Activated CD4-positive, CD25-positive, alpha-beta regulatory T cell treated with anti-CD3 and anti-CD28 coated beads, Interleukin-2, amount 50 U/mL, for 16 hours (primary cell): ENCODE results near the gene CPED1.
"Not testable (repeated sequence)": the region's sequence is repeated elsewhere in the genome, so short reads cannot be mapped to it uniquely, and the experiment has no call there.

Source experiments
- DNase-seq: peaks from one replicate; pipeline ENCODE4 v3.0.0-alpha.2; 2020; ENCODE audit warnings: low read depth, low spot score

CPED1 gene

DNA sequence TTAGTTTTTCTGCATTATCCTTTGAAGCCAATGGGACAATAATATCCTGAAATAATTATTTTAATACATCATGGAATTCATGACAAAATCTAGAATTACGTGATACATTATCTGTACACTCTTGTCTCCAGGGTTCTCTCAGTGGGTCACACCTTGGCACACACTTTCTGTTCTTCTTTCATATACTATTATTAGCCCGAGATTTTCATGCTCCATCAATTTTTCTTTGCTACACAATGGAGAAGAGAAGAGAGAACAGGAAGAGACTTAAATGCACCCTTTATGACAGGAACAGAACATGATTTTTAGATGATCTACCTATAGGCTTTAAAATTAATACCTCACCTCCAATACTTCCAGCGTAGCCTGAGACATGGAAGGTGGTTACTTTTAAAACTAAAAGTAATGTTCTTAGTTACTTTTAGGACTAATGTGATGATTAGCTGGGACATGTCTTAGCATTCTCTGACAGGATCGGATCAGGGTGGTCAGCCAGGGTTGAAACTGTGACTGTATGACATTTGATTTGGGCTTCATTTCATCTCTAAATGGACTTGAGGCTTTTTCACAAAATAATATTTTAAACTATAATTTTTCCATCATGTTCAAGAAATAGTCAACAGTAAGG, 192.0 kb downstream of the CPED1 start:
- no peak for DNase-seq

DNA sequence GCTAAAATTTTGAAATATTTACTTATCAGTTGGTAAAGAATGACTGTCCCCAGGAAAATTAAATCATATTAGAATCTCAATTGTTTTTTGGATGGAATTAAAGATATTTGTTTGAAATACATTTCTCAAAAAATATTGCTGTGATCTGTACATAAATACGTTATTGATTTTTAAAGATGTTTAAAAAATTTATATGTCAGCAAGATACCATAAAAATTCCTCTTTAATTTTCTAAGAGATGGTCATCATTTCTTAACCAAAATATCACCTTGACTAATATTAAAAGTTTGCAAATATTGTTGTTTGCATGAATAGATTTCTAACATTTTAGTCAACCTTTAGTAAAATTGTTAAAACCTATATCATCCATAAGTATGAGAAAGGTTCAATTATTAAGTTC, 192.8 kb downstream of the CPED1 start:
- no peak for DNase-seq

DNA sequence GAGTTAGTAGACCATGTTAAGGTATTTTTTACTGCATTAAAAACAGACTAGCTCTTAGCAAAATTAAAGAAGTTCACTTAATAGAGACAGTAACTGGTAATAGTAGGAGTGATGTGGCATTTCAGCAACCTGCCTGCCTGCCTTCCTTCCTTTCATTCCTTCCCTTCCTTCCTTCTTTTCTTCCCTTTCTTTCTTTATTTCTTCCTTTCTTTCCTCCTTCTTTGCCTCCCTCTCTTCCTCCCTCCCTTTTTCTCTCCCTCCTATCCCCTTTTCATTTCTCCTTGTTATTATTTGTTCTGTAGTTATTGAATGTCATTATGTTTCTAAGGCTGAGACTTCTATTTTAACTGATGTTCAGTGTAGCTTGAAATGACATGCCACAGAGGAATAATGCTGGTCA, 193.8 kb downstream of the CPED1 start:
- DNase-seq: no peak

DNA sequence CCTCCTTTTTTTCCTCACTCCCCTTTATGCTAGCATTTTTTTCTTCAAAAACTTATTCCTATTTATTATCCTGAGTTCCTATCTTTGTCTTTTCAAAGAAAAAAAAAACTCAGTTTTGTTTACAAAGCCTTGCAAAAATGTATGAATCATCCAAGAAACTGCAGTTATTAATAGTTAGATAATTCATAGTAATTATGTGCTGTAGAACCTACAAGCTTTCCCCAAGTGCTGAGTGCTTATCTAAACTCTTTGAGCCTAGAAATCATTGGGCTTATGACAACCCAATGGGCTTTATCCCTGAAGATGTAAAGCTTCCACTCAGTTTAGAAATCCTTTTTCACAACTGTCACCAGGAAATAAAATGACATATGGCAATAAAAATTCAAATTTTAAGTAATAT, 194.4 kb downstream of the CPED1 start:
- no peak for DNase-seq

DNA sequence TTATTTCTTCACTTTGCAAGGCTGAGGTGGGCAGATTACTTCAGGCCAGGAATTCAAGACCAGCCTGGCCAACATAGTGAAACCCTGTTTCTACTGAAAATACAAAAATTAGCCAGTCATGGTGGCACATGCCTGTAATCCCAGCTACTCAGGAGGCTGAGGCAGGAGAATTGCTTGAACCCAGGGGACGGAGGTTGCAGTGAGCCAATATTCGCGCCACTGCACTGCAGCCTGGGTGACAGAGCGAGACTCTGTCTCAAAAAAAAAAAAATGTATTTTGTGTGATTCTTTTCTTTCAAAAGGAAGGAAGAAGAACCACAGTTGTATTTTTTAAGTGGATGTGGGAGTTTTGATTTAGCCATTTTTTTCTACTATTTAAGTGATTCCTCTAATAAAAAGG, 195.4 kb downstream of the CPED1 start:
- not testable (repeated sequence) for DNase-seq

DNA sequence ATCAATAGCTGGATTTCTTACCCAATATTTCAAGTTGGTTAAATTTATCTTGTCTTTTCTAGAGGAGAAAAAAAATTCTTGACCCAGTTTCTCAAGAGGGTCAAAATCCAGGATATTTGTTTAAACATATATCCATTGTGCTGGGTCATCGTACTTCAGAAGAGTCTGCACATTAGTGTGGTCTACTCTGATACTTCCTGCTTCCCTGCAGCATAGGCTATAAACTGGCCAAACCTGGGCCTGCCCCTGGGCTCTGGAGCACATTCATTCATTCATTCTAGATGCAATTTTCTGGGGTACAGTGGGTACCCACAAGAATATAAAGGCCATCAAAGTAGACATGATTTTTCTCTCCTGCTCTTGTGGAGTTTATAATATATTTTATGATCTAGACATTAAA, 198.2 kb downstream of the CPED1 start:
- no peak for DNase-seq

DNA sequence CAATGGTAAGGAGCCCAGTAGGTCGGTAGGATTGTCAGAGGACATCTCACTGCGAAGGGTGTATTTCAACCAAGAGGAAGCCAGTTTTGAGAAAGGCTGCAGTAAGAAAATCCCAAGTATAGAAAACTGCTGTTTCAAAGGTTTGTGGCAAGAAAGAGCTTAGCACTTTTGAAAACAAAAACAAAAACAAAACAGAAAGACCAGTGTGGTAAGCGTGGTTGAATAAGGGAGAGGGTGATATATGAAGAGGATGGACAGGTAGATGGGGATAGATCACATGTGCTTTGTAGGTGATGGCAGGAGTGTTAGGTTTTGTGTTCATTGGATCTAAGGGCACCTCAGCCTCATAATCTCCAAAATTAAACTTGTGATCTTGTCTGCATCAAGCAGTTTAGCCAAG, 198.7 kb downstream of the CPED1 start:
- no peak for DNase-seq

DNA sequence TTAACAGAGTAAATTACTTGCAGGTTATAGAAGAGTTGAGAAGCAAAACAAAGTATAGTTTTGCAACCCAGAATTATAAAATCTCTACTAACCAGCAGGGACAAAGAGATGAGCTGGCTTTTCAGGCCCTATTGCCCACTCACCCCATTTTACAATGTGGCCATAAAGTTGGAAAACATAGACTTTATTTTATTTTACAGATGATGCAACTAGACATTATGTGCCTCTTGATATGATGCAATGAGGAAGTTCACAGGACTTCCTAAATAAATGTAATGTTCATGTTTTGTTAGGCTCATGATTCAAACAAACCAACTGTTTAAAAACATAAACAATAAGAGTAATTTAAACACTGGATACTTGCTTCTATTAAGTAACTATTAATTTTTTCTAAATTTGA, 199.2 kb downstream of the CPED1 start:
- DNase-seq: no peak

DNA sequence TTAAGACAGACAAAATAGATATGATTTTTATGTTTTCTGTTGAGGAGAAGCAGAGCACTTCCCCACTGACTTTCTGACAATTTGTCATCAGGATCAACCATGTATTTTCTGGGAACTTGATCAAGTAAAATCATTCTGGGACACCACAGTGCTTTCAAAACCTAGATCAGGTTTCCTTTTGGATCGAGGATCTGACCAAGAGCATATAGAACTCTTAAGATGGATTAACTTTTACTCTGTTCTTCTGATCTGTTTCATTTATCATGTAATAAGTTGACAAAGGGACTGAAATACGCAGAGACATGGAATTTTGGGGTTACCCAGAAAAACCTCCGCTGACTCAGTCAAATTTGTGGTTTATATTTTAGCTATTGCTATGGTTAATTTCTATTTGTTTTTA, 204.3 kb downstream of the CPED1 start:
- no peak for DNase-seq

DNA sequence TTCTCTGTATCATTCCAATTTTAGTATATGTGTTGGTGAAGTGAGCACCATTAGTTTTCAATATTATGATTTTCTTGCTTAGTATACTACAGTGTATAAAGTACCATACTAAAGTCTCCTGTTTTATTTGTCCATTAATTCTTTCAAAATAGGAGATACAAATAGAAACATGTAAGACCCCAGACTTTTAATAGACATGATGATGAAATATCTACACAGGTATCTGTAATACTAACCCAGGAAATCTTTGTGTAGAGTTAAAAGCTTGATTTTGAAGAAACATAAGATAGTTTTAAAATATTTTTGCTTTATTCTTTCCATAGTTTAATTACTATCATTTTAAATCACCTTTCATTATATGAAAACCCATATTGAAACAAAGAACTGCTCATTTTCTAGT, 206.5 kb downstream of the CPED1 start:
- no peak for DNase-seq

DNA sequence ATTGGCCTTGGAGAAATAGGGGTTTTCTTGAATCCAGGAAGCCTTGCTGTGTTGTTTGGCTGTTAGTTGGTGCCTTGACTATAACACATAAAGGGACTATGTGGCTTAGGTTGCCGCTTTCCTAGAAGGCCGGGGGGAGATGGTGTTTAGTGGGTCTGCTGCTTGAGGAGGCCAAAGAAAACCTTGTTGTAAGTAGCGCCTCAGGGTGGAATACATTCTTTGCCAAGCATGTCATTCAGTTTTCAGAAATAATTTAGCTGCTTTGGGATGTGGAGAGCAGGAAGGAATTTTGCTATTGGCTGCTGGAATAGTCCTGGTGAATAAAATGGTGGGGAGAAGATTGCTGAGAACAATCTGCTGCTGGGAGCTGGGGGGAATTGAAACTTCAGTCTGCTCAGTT, 207.4 kb downstream of the CPED1 start:
- DNase-seq: no peak

DNA sequence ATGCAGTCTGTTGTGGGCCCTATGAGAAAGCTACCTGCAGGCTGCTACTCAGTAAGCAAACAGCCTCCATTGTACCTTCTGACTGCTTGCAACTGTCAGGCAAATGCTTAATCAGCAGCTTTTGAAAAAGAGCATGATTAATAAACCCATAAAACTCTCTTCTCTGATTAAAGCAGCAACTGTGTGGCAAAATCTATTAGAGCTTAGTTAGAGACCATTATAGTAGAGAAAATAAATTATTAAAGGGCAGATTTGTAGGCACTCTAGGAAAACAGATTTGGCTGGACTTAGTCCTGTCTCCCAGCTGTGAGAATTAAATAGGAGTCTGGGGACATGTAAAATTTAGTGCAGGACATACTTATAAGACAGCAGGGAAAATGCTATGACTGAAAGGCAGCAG, 207.8 kb downstream of the CPED1 start:
- DNase-seq: no peak

DNA sequence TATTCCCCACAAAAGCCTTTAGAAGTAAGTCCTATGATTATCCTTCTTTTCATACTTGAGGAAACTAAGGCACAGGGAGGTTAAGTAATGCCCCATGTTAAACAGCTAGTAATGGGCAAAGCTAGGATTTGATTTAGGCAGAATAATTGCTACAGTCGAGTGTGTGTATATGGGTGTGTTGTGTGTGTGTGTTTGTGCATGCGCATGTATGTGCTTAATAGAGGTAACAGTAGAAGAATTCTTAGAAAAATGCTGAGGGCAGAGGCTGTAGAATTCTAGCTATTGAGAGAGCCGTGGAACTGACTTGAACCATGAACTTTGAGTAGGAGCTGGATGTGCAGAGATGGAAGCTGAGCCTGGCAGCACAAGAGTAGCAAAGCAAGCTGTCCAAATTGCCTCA, 208.9 kb downstream of the CPED1 start:
- no peak for DNase-seq

DNA sequence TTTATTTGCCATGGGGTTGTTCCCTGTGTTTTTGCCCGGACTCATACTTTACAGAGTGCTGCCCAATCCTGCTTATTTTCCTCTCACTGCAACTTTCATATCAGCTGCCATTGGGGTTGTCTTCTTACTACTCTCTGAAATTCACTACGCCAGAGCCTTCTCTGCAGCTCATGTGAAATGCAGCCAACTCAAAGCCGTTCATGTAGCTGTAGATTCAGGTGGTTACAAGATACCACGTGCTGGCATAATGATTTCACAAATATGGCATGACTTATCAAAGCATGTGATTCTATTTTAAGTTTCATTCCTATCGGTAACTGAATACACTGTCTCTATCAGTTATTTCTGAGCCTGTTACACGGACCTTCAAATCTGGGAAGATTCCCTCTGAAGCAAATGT, 210.0 kb downstream of the CPED1 start:
- no peak for DNase-seq

DNA sequence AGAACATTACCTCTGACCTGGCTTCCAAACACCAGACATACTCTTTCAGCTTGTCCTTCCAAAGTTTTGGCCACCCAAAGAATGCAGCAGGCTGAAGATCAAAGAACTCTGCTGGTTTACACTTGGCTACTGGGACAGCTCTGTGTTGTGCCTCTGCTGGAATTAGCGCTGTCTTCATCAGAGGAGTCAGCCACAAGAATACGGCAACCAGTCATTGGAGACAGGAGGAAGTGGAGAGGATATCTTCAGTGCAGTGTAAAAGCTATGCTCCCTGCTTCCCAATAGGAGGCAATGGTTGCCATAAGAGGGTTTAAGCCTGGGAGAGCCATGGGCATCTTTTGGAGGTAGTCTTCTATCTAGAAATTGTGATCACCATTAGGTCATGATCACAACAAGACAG, 213.6 kb downstream of the CPED1 start:
- DNase-seq: no peak

DNA sequence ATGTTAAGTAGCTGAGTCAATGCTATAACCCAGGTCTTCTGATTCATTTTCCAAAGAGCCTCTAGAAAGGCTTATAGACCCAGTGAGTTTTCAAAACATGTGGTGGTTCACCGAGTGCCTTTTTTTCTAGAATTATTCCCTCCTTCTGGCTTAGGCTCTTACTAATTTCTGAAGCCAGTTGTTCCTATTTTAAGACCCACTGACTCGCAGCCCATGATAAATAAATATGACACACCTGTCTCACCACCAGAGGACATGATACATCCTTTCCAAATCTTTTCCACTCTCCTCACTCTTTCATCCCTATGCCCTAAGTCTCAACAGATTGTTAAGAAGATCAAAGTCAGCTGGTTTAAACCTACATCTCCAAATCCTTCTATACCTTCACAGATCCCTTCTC, 214.3 kb downstream of the CPED1 start:
- no peak for DNase-seq

DNA sequence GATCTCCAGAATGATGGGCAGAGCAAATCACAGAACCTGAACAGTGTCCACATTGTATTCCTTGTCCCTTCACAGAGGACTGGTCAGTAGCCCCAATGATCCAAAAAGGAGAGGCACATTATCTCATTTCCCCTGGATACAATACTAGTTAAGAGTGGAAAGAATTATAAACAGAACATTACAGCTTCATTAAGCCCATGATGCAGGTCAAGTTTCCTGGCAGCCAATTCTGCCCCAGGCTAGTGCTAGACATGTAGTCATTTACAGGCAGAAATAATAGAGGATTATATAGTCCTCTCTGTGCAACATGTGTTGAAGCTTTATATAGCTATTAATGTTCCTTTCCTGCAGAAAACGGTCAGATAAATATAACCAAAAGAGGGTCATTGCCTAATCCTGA, 216.0 kb downstream of the CPED1 start:
- no peak for DNase-seq

DNA sequence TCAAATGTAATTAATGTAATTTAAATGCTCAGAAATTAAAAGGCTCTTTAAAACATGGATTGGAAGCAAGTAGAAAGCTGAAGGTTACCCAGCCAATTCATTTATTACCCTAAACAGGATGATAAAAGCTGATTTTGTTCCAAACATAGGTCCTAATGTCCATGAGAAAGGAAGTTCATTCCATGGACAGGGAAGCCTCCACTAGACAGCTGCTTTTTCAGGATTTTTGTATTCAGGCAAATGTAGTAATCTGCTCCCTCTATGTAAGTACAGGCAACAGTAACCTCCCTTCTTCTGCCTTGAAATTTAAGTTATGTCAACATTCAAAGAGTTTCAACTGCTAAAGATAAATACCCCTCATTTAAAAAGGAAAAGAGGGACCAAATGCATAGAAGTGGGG, 217.3 kb downstream of the CPED1 start:
- DNase-seq: no peak

DNA sequence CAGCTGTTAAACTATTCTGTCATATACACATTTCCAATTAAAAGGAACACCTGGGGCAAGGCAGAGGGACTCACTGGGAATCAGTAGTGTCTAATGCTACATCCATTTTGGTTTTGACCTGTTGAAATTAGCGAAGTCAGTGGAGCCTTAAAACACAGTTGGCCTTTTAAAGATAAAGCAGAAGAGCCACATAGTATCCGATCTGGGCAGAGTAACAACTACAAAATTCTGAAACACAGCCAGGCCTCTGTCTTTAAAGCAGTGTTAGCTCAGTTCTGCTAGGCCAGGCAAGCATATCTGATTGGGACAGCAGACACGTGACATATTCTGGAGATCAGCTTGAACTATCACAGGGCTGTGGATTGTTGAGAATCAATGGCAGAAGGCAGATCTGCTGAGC, 222.7 kb downstream of the CPED1 start:
- DNase-seq: no peak

DNA sequence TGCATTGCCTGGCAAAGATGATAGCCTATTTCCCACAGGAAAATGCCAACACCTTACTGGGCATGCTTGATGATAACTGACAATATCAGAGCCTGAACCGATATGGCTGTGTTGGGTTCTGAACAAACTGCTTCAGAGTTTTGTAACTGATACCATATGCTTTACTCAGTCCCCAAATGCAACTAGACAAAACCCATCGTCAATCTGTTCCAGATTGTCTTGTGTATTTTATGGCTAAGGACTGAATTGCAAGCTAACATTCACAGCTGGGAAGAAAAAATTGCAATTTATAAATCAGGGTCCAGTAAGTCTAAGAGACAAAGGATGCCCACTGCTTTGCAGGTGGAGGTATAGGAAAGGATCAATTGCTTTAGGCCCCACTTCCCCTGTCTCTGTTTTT, 223.5 kb downstream of the CPED1 start:
- DNase-seq: no peak

DNA sequence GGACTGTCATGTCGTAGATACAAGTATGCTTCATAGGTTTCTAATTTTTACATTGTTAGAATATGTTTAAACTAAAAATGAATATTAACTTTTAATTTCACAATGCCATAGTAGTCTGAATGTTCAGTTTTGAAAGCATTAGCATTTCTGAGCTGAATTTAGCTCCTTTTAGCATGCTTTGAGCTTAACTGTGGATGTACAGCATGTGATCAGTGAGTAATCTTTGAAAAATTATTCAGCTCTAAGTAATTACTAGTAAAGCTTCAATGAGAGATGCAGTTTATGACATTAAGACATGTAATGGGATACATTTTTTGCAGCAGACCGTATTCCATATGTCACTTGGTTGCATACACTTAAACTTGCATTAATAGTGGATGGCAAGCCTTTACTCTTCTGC, 226.1 kb downstream of the CPED1 start:
- DNase-seq: no peak

DNA sequence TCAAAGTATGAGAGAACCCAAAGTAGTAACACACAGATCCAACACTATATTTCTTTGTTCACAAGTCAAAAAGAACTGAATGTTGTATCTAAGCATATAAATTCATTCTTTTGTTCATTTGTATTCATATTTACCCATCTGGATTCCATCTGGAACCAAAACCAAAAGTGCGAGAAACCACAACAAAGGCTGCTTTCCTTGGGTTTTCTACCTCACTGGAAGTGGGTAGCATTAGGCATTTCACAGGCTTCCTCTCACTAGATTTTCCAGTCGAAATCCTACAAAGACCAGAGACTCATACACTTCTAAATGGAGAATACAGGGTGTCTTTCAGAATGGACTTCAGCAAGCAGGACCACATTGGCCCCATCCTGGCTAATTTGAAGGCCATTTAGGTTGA, 230.5 kb downstream of the CPED1 start:
- no peak for DNase-seq

DNA sequence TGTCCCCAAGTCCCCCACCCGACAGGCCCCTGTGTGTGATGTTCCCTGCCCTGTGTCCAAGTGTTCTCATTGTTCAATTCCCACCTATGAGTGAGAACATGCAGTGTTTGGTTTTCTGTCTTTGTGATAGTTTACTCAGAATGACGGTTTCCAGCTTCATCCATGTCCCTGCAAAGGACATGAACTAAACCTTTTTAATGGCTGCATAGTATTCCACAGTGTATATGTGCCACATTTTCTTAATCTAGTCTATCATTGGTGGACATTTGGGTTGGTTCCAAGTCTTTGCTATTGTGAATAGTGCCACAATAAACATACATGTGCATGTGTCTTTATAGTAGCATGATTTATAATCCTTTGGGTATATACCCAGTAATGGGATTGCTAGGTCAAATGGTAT, 232.6 kb downstream of the CPED1 start:
- DNase-seq: not testable (repeated sequence)

DNA sequence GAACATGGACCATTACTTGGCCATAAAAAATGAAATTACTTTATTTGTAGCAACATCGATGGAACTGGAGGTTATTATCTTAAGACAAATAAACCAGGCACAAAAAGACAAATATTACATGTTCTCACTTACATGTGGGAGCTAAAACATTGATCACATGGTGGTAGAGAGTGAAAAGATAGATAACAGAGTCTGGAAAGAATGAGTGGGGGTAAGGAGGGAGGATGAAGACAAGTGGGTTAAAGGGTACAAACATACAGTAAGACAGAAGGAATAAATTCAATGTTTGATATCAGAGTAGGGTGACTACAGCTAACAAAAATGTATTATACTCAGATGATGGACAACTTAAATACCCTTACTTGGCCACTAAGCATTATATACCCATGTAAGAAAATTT, 240.3 kb downstream of the CPED1 start:
- no peak for DNase-seq

DNA sequence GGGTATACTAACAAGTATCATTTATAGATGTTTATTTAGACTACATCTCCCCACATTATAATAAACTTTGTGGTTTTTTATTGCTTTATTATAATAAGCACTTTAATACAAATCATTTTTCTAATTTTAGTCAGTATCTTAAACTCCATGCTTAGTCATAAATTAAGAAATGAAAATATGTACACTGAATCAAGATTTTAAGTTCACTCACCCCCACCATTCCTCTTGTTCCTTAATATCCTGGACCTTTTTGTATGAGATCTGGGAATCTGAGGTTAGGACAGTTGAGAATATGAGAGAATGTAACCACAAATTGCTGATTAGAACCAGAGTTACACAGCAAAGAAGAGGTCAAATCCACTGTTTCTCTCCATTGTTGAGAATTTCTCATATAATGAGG, 246.7 kb downstream of the CPED1 start:
- DNase-seq: no peak
